Spleen (tissue), 7 donors: ENCODE results near the gene PLXND1.

Source experiments
- CTCF ChIP-seq, 11 experiments: fragments of 200-600 bp in 7 of 11; fragments of 450-650 bp in 4 of 11; sonication (generic) in 4 of 11; IDR thresholded peaks in 8 of 11; conservative IDR thresholded peaks in 3 of 11; 1 replicate in 7 of 11; 2 replicates in 4 of 11; pipeline versions ENCODE4 v1.4.0 to v1.8.0; 2016 to 2021; ENCODE audit warnings: antibody characterized with exemption in 11 of 11, inconsistent platforms in 4 of 11, mild to moderate bottlenecking in 1 of 11
- POLR2A ChIP-seq, 3 donors: fragments of 450-650 bp; IDR thresholded peaks; one replicate each; pipeline ENCODE4 v1.5.1; 2017; ENCODE audit warnings: antibody characterized with exemption in 3 of 3, mild to moderate bottlenecking in 1 of 3
- POLR2AphosphoS5 ChIP-seq, 3 donors: sonication (generic); formaldehyde crosslinking; IDR thresholded peaks; one replicate each; pipeline ENCODE4 v1.5.1; 2017; ENCODE audit warnings: antibody characterized with exemption in 3 of 3
- donor health status: DM: no; HTN: no; CAD: no; lungs with moderate emphysema.
- donor health status: DM: no; HTN: no; CAD: no.
- donor health status: DM: no; HTN: no; CAD: no.

DNA sequence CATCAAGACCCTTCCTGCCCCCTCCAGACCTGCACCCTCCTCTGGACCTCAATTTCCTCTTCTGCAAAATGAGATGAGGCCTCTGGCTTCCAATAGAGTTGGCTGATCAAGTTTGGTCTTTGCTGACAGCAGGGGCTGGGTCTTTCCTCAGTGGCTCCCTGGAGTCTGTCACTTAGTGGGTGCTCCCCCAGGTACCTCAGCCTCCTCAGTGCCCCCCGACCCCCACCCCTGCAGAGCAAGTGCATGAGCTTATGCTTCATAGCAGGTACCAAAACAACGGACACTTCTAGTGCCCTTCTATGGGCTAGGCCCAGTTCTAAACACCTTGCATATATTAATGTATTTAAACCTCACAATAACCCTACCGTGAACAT, 6.9 kb upstream of the PLXND1 start:
- TF ChIP-seq CTCF (IDR thresholded peaks at IDR 0.05 in 8 of 11, conservative IDR thresholded peaks at IDR 0.05 in 3 of 11) (no peak), POLR2A (IDR thresholded peaks at IDR 0.05) (no peak), POLR2AphosphoS5 (IDR thresholded peaks at IDR 0.05) (no peak)
